ENCODE results near the gene MAN2C1.
"Not testable (repeated sequence)": the region's sequence is repeated elsewhere in the genome, so short reads cannot be mapped to it uniquely, and the experiment has no call there.

Gene MAN2C1

GRCh38 chr15:75361361-75361988 lies 6.9 kb downstream of the MAN2C1 start:
- no peak for DNase-seq (ENCODE audit: low read depth, low spot score)

DNA sequence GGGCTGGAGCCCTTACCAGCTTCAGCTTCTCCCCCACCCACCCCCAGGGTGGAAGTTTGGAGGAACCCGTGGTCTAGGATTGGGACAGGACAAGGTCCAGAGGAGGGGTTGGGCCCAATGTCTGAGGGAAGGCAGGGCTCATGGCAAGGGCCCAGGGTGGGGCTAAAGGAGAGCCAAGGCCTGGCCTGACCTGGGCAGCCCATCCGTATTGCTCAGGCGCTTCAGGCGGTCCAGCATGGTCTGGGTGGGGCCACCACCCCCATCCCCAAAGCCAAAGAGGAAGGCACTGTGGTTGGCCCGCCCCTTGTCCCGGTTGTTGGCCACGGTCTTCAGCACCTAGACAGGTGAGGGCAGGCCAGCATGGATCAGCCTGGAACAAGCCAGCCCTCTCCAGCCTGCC lies 7.6 kb downstream of the MAN2C1 start:
- DNase-seq (ENCODE audit: low read depth, low spot score) = no peak

GRCh38 chr15:75360391-75360790 lies 8.0 kb downstream of the MAN2C1 start:
- no peak for DNase-seq (ENCODE audit: low read depth, low spot score)

DNA sequence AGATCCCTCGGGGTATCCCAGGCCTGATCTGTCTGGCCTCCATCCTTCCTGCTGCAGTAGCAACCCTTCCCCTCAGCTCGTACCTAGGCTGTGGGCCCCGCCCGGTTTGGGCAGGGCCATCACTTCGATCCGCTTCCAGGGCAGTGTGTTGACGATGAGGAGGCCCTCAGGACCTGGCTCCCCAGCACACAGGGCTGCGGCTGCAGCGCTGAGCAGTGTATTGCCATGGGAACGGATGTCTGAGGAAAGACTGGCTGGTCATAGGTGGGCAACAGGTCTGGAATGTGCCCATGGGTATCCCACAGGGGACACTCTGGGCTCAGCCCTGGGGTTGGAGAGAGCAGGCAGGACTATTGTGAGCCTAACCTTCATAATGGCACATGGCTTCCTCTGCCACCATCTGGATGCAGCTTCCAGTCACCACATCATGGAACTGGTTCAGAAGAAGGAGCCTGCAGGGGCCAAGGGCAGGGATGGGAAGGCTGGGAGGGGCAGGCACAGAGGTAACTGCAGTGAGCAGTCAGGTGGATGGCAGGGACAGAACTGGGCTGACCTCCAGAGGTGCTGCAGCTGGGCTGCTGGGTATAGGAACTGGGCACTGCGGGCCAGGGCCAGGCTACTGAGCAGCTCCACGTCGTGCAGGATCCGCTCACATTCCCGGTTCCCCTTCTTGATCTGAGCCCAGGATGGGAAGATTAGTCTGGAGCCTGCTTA lies 8.7 kb downstream of the MAN2C1 start:
- DNase-seq (ENCODE audit: low read depth, low spot score) = no peak

DNA sequence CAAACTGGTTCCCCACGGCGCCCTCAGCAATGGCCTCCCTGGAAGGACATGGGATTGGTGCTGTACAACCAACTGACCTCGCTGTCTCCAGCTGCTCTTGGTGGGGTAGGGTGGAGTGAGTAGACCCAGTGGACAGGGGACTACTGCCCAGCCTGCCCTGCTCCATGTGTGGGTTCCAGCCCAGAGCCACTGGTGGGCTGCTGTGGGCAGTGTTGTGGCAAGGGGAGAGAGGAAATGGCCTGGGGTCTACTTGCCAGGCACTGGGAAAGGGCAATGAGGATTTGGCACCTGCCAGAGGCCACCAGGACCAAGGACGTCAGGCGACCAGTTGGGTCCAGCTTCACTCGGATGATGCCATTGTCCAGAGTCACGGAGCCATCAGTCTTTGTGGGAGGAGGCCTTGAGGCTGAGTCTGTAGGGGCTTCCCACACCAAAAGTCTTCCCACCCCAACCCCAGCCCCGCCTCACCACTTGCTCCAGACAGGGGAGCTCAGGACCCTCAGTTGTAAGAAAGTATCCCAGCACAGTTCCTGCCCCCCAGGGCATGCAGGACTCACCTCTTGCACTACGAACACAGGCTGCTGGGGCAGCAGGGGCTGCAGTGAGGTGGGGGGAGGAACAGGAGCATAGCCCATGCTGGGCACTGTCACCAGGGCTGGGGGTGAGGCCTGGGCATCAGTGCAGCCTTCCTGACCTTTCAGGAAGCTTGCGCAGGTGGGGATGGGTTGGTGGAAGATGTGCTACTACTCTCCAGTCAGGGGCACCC lies 9.5 kb downstream of the MAN2C1 start:
- DNase-seq (ENCODE audit: low read depth, low spot score) = no peak

GRCh38 chr15:75357976-75358673 lies 10.3 kb downstream of the MAN2C1 start:
- DNase-seq (ENCODE audit: low read depth, low spot score) = no peak

DNA sequence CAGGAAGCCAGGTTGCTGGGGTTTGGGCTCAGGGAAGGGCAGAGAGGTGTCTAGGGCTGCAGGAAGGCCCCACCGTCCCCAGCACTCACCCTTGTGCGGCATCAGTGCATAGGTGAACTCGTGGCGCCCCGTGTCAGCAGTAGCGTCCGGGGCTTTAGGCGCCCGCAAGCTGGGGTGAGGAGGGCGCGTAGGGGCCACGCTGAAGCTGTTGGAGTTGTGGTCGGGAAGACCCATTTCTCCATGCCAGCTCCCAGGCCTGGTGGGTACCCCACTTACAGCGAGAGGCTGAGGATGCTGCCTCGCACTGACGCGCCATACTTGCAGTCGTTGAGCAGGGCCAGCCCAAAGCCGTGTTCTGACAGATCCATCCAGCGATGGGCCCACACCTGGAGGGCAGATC lies 11.9 kb downstream of the MAN2C1 start:
- no peak for DNase-seq (ENCODE audit: low read depth, low spot score)

DNA sequence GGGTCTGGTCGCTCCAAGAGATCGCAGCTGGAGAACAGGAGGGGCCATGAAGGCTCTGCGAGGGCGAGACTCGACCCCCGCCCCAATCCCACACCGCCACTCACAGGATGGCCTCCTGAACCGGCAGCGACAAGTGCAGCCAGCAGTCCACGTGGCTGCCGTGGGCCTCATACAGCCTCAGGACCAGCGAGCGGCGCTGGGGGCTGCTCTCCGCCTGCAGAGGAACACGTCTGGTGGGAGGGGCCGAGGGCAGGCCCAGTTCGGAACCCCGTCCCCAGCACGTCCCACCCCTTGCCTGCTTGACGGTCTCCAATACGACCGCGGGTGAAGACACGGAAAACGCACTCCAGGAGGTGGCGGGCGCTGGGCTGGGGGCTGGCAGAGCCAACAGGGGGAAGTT lies 12.4 kb downstream of the MAN2C1 start:
- no peak for DNase-seq (ENCODE audit: low read depth, low spot score)

DNA sequence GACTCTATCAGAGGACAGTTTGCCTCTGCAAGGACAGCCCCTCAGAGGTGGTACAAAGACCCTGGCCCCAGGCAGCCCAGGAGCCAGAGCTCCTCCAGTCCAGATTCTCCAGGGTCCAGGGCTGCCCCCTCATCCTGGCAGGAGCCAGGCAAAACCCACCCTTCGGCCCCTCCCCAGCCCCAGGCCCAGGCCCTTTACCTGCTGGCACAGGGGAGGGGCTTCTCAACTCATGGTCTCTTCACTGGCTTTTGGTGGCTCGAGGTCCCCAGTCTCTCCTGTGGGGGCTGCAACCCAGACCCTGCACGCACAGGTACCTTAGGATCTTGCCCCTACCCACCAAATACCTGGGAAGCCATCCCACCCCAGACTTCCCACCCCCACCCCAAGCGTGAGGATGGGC lies 13.0 kb downstream of the MAN2C1 start:
- no peak for DNase-seq (ENCODE audit: low read depth, low spot score)

DNA sequence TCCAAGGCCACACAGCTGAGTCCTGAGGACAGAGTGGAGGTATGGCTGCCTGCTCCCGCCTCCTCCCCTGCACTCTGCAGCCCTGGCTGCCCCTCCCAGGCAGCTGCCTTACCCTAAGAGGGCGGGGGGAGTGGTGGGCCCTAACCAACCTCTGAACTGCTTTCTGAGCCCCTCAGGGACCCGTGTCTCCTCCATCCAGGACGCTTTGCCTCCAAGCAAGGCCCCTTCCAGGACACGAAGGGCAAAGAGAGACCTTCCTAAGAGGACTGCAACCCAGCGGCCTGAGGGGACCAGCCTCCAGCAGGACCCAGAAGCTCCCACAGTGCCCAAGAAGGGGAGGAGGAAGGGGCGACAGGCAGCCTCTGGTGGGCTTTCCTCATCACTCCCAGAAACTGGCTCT lies 14.0 kb downstream of the MAN2C1 start:
- no peak for DNase-seq (ENCODE audit: low read depth, low spot score)

DNA sequence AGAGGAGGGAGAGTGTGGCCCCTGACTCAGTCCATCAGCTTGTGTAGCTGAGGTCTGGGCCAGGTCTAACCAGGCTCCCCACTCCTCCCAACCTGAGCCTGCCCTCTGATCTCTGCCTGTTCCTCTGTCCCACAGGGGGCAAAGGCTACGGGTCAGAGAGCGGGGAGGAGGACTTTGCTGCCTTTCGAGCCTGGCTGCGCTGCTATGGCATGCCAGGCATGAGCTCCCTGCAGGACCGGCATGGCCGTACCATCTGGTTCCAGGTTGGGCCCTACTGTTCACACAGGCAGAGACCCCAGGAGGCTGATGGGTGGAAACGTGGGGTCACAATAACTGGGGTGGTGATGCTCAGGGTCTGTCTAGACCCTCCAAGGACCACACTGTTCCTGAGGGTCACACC lies 14.8 kb downstream of the MAN2C1 start:
- no peak for DNase-seq (ENCODE audit: low read depth, low spot score)

GRCh38 chr15:75352186-75353080 lies 16.0 kb downstream of the MAN2C1 start:
- no peak for DNase-seq (ENCODE audit: low read depth, low spot score)

- no peak for DNase-seq (ENCODE audit: low read depth, low spot score)
Observed at GRCh38 chr15:75350601-75351361, 17.6 kb downstream of the MAN2C1 start.

- no peak for DNase-seq (ENCODE audit: low read depth, low spot score)
Observed at GRCh38 chr15:75349851-75350588, 18.4 kb downstream of the MAN2C1 start.

GRCh38 chr15:75349351-75349669 lies 19.1 kb downstream of the MAN2C1 start:
- DNase-seq (ENCODE audit: low read depth, low spot score) = not testable (repeated sequence)

GRCh38 chr15:75348562-75349350 lies 19.7 kb downstream of the MAN2C1 start:
- no peak for DNase-seq (ENCODE audit: low read depth, low spot score)

DNA sequence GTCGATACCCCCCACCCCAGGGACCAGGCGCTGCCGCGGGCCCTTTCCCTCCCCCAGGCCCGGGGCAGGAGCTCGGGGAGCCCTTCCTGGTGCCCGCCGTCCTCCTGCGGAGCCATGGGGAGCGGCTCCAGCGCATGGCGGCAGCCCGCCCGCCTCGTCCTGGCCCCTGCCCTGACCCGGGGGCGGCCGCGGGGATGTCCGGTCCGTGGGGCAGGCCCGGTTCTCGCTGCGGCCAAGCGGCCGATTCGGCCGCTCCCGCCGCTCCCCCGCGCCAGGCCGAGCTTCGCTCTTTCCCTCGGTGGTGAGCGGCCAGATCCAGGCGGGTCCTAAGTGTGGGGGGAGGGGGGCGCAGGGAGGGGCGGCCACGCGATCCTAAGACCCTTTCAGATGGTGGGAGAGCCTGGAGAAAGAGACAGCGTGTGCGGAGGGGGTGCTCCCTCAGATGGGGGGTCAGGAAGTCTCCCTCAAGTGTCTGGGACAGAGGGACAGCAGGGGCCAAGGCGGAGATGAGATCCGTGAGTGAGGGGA lies 20.3 kb downstream of the MAN2C1 start:
- no peak for DNase-seq (ENCODE audit: low read depth, low spot score)

- no peak for DNase-seq (ENCODE audit: low read depth, low spot score)
Observed at GRCh38 chr15:75347222-75348033, 21.0 kb downstream of the MAN2C1 start.
